PFSK-1 (cell line): ENCODE results near the gene SYNDIG1.

ENCODE experiments used
- FOXP2 ChIP-seq: optimal IDR thresholded peaks from 2 replicates; pipeline ENCODE3; 2011; ENCODE audit warnings: borderline replicate concordance, control low read depth, inconsistent platforms; ENCODE audit not compliant: insufficient read depth; ENCODE audit errors: extremely low read length, extremely low read depth
- POLR2AphosphoS5 ChIP-seq: IDR thresholded peaks from 2 replicates; pipeline ENCODE4 v1.6.1; 2012; ENCODE audit warnings: low read depth, mild to moderate bottlenecking, control low read depth, low read length, moderate library complexity
- REST ChIP-seq, 2 experiments: IDR thresholded peaks; 2 replicates each; pipeline versions ENCODE4 v1.6.1 to v1.8.0; 2011 to 2012; ENCODE audit warnings: low read depth in 2 of 2, low read length in 2 of 2, control low read depth in 1 of 2, inconsistent platforms in 1 of 2, mild to moderate bottlenecking in 1 of 2, moderate library complexity in 1 of 2; ENCODE audit not compliant: insufficient read depth in 1 of 2
- SIN3A ChIP-seq: IDR thresholded peaks from 2 replicates; pipeline ENCODE4 v1.6.1; 2012; ENCODE audit warnings: mild to moderate bottlenecking, low read length, moderate library complexity, borderline replicate concordance; ENCODE audit not compliant: insufficient read depth
- TAF1 ChIP-seq: IDR thresholded peaks from 2 replicates; pipeline ENCODE4 v1.6.1; 2012; ENCODE audit warnings: low read length, control low read depth, borderline replicate concordance; ENCODE audit not compliant: insufficient read depth

The SYNDIG1 gene

GRCh38 chr20:24618739-24619138, 149.3 kb downstream of the SYNDIG1 start:
- no peak for TF ChIP-seq POLR2AphosphoS5
- no peak for TF ChIP-seq TAF1
- no peak for TF ChIP-seq REST (IDR thresholded peaks at IDR 0.05; ENCODE audit: insufficient read depth in 1 of 2, low read depth in 2 of 2, low read length in 2 of 2)
- no peak for TF ChIP-seq SIN3A
- TF ChIP-seq FOXP2: no peak

- TF ChIP-seq SIN3A (no peak), FOXP2 (no peak), POLR2AphosphoS5 (no peak), REST (IDR thresholded peaks at IDR 0.05; ENCODE audit: insufficient read depth in 1 of 2, low read depth in 2 of 2, low read length in 2 of 2) (no peak), TAF1 (no peak)
These were observed 149.8 kb downstream of the SYNDIG1 start for GRCh38 chr20:24619212-24619611.

- TF ChIP-seq REST (IDR thresholded peaks at IDR 0.05; ENCODE audit: insufficient read depth in 1 of 2, low read depth in 2 of 2, low read length in 2 of 2) (no peak), TAF1 (no peak), FOXP2 (no peak)
These were observed 151.6 kb downstream of the SYNDIG1 start for GRCh38 chr20:24620937-24621519.

GRCh38 chr20:24622856-24623255, 153.4 kb downstream of the SYNDIG1 start:
- TF ChIP-seq POLR2AphosphoS5 (no peak), TAF1 (no peak), FOXP2 (no peak), SIN3A (no peak), REST (IDR thresholded peaks at IDR 0.05; ENCODE audit: insufficient read depth in 1 of 2, low read depth in 2 of 2, low read length in 2 of 2) (no peak)

- TF ChIP-seq POLR2AphosphoS5 (no peak), TAF1 (no peak), SIN3A (no peak), FOXP2 (no peak), REST (IDR thresholded peaks at IDR 0.05; ENCODE audit: insufficient read depth in 1 of 2, low read depth in 2 of 2, low read length in 2 of 2) (no peak)
These were observed 157.9 kb downstream of the SYNDIG1 start for GRCh38 chr20:24627291-24627690.
